HCT116 (cell line): ENCODE measurements around the gene NCKAP5L. TPM values are rescaled to one million over a fixed set of nuclear protein-coding genes. Genes with fewer than 3 reads are reported as not detected.

ENCODE experiments used
- ATAC-seq: fragments of 200-7000 bp; cut with Tn5 transposase; 2 replicates; pipeline ENCODE4 v1.9.1; 2020; ENCODE audit warnings: mild to moderate bottlenecking, moderate library complexity
- BruUV-seq: library from RNA; stranded (reverse); fragments of 400-500 nt; replicated peaks from 2 replicates; lab custom pipeline; 2021; lab: Mats Ljungman, UMichigan
- CTCF ChIA-PET: fragments of 300-600 bp; sonication (Branson Sonifier 250); formaldehyde crosslinking; loops from one replicate; lab custom pipeline; 2021; ENCODE audit warnings: antibody characterized with exemption; lab: Charles Lee
- POLR2A ChIA-PET: fragments of 300-600, 350-600 bp; sonication (Branson Sonifier 250); formaldehyde crosslinking; loops from one replicate; lab custom pipeline; 2021; ENCODE audit warnings: antibody characterized with exemption; lab: Charles Lee
- RAD21 ChIA-PET, 2 experiments: fragments of 300-600 bp; sonication (Branson Sonifier 250); formaldehyde crosslinking; loops; one replicate each; lab custom pipeline; 2023; ENCODE audit warnings: low total read pairs in 2 of 2; ENCODE audit not compliant: uncharacterized antibody in 2 of 2, unreplicated experiment in 2 of 2, low non-redundant PET in 1 of 2; lab: Charles Lee
- DNase-seq: peaks from one replicate; pipeline ENCODE4 v3.0.0-alpha.2; 2010; ENCODE audit warnings: low read depth, low spot score
- H2AFZ ChIP-seq: fragments of 200-600 bp; shearing (Covaris generic), sonication (generic); 2 replicates; pipeline ENCODE4 v1.6.1; 2017; ENCODE audit warnings: low read depth, mixed run types, mixed read lengths, antibody characterized with exemption, low read length; ENCODE audit not compliant: poor library complexity, severe bottlenecking
- H3K27ac ChIP-seq: 2 replicates; pipeline ENCODE4 v1.5.1; 2012; ENCODE audit warnings: low read depth, low read length
- H3K27me3 ChIP-seq: fragments of 200-600 bp; sonication (generic); 2 replicates; pipeline ENCODE4 v1.6.1; 2016; ENCODE audit warnings: mixed run types, low read length, mixed read lengths; ENCODE audit not compliant: insufficient read depth
- H3K36me3 ChIP-seq, 2 experiments: fragments of 200-500 bp in 1 of 2; fragments of 200-600 bp in 1 of 2; sonication (Bioruptor generic) in 1 of 2; sonication (generic) in 1 of 2; 2 replicates each; pipeline versions ENCODE4 v1.5.1 to v1.6.1; 2014 to 2016; ENCODE audit warnings: low read length in 2 of 2, inconsistent platforms in 1 of 2, mixed read lengths in 1 of 2, mixed run types in 1 of 2; ENCODE audit not compliant: insufficient read depth in 2 of 2, control insufficient read depth in 1 of 2
- H3K4me1 ChIP-seq, 2 experiments: fragments of 200-600 bp in 1 of 2; sonication (generic) in 1 of 2; 2 replicates each; pipeline versions ENCODE4 v1.5.1 to v1.6.1; 2012 to 2017; ENCODE audit warnings: low read length in 2 of 2, inconsistent platforms in 1 of 2, mild to moderate bottlenecking in 1 of 2, mixed read lengths in 1 of 2, mixed run types in 1 of 2, moderate library complexity in 1 of 2; ENCODE audit not compliant: insufficient read depth in 2 of 2, control insufficient read depth in 1 of 2
- H3K4me2 ChIP-seq: fragments of 200-600 bp; sonication (generic); 2 replicates; pipeline ENCODE4 v1.6.1; 2017; ENCODE audit warnings: mixed run types, low read length, mixed read lengths
- H3K4me3 ChIP-seq, 2 experiments: fragments of 200-600 bp in 1 of 2; sonication (generic) in 1 of 2; replicated peaks in 1 of 2; 2 replicates each; pipeline ENCODE4 v1.5.1; 2011 to 2016; ENCODE audit warnings: low read length in 2 of 2, control low read depth in 1 of 2, low read depth in 1 of 2, mild to moderate bottlenecking in 1 of 2, mixed read lengths in 1 of 2, mixed run types in 1 of 2
- H3K79me2 ChIP-seq: fragments of 200-600 bp; sonication (generic); 2 replicates; pipeline ENCODE4 v1.6.1; 2017; ENCODE audit warnings: mild to moderate bottlenecking, mixed run types, low read length, moderate library complexity, mixed read lengths; ENCODE audit not compliant: insufficient read depth
- H3K9ac ChIP-seq: fragments of 200-600 bp; sonication (generic); 2 replicates; pipeline ENCODE4 v1.6.1; 2016; ENCODE audit warnings: low read length, mixed read lengths
- H3K9me2 ChIP-seq: fragments of 200-600 bp; sonication (generic), shearing (Covaris generic); 2 replicates; pipeline ENCODE4 v1.6.1; 2017; ENCODE audit warnings: mixed run types, mild to moderate bottlenecking, moderate library complexity; ENCODE audit not compliant: insufficient read depth
- H3K9me3 ChIP-seq, 2 experiments: fragments of 200-500 bp in 1 of 2; fragments of 200-600 bp in 1 of 2; sonication (Bioruptor generic) in 1 of 2; sonication (generic) in 1 of 2; 2 replicates each; pipeline ENCODE4 v1.6.1; 2014 to 2017; ENCODE audit warnings: low read length in 2 of 2, mixed read lengths in 2 of 2, inconsistent platforms in 1 of 2, low read depth in 1 of 2, mild to moderate bottlenecking in 1 of 2, mixed run types in 1 of 2, moderate library complexity in 1 of 2; ENCODE audit not compliant: control insufficient read depth in 1 of 2, insufficient read depth in 1 of 2
- H4K20me1 ChIP-seq: fragments of 200-600 bp; sonication (generic), shearing (Covaris generic); 2 replicates; pipeline ENCODE4 v1.6.1; 2017; ENCODE audit warnings: mixed run types, mild to moderate bottlenecking, moderate library complexity; ENCODE audit not compliant: insufficient read depth
- CEBPB ChIP-seq: IDR thresholded peaks from 2 replicates; pipeline ENCODE4 v1.6.1; 2012; ENCODE audit warnings: low read depth
- EZH2phosphoT487 ChIP-seq: fragments of 200-600 bp; IDR thresholded peaks from 2 replicates; pipeline ENCODE4 v1.6.1; 2018; ENCODE audit warnings: antibody characterized with exemption, borderline replicate concordance
- JUND ChIP-seq: IDR thresholded peaks from 2 replicates; pipeline ENCODE4 v1.6.1; 2012
- POLR2A ChIP-seq: IDR thresholded peaks from 2 replicates; pipeline ENCODE4 v1.7.0; 2011; ENCODE audit warnings: borderline replicate concordance; ENCODE audit not compliant: insufficient read depth, insufficient read length; ENCODE audit errors: extremely low read depth
- RAD21 ChIP-seq: IDR thresholded peaks from 2 replicates; pipeline ENCODE4 v1.6.1; 2012; ENCODE audit warnings: low read depth, mild to moderate bottlenecking
- SIN3A ChIP-seq: IDR thresholded peaks from 2 replicates; pipeline ENCODE4 v1.6.1; 2012; ENCODE audit warnings: low read depth
- SP1 ChIP-seq: IDR thresholded peaks from 2 replicates; pipeline ENCODE4 v1.6.1; 2012; ENCODE audit warnings: low read depth
- TCF7L2 ChIP-seq: IDR thresholded peaks from 2 replicates; pipeline ENCODE4 v1.7.0; 2011; ENCODE audit warnings: borderline replicate concordance, inconsistent platforms; ENCODE audit not compliant: insufficient read depth, insufficient read length; ENCODE audit errors: extremely low read depth
- ZFX ChIP-seq: fragments of 450-650 bp; IDR thresholded peaks from 2 replicates; pipeline ENCODE4 v1.6.1; 2017
- intact Hi-C: fragments of 100-400 bp; cut with micrococcal nuclease; formaldehyde crosslinking; loops from 2 replicates; pipeline ENCODE4 v1.10.0; 2022
- total RNA-seq: library from RNA; stranded (reverse); gene quantifications from one replicate; pipeline ENCODE4 v1.2.1, GENCODE V29; 2021; ENCODE audit not compliant: unreplicated experiment
- TF ChIP-seq, protein P1 (sequence below): IDR thresholded peaks from 2 replicates; pipeline ENCODE4 v1.6.1; 2012; ENCODE audit warnings: low read depth
- TF ChIP-seq, protein P2 (sequence below): IDR thresholded peaks from 2 replicates; pipeline ENCODE4 v1.6.1; 2012
- TF ChIP-seq, protein P3 (sequence below), 3 experiments: fragments of 200-600 bp in 1 of 3; sonication (generic) in 1 of 3; IDR thresholded peaks in 2 of 3; conservative IDR thresholded peaks in 1 of 3; 2 replicates each; pipeline ENCODE4 v1.5.1; 2012 to 2017; ENCODE audit warnings: low read depth in 2 of 3, low read length in 2 of 3, antibody characterized with exemption in 1 of 3, borderline replicate concordance in 1 of 3, control low read depth in 1 of 3, mild to moderate bottlenecking in 1 of 3, mixed read lengths in 1 of 3, mixed run types in 1 of 3, moderate library complexity in 1 of 3; ENCODE audit not compliant: insufficient read depth in 1 of 3

Gene NCKAP5L
- total RNA-seq, 1 experiment from 2014 or later: 12.1 TPM

DNA sequence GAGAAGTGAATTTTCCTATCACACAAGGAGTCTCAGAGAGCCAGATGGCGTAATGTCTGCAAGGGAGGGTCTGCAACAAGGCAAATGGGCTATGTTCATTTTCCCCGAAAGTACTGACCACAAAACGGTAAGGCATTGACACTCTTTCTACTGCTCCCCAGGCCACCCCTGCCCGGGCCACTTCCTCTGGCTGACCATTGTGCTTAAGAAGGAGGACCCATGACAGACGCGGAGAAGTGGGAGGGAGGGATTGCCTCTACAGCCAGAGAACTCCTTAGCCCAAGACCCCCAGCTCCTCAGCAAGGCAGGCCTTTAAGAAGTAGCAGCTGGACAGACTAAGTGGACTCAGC is 1.2 kb downstream of the NCKAP5L start:
- no peak for TF ChIP-seq POLR2A
- no peak for TF ChIP-seq RAD21
- TF ChIP-seq, protein P1, sequence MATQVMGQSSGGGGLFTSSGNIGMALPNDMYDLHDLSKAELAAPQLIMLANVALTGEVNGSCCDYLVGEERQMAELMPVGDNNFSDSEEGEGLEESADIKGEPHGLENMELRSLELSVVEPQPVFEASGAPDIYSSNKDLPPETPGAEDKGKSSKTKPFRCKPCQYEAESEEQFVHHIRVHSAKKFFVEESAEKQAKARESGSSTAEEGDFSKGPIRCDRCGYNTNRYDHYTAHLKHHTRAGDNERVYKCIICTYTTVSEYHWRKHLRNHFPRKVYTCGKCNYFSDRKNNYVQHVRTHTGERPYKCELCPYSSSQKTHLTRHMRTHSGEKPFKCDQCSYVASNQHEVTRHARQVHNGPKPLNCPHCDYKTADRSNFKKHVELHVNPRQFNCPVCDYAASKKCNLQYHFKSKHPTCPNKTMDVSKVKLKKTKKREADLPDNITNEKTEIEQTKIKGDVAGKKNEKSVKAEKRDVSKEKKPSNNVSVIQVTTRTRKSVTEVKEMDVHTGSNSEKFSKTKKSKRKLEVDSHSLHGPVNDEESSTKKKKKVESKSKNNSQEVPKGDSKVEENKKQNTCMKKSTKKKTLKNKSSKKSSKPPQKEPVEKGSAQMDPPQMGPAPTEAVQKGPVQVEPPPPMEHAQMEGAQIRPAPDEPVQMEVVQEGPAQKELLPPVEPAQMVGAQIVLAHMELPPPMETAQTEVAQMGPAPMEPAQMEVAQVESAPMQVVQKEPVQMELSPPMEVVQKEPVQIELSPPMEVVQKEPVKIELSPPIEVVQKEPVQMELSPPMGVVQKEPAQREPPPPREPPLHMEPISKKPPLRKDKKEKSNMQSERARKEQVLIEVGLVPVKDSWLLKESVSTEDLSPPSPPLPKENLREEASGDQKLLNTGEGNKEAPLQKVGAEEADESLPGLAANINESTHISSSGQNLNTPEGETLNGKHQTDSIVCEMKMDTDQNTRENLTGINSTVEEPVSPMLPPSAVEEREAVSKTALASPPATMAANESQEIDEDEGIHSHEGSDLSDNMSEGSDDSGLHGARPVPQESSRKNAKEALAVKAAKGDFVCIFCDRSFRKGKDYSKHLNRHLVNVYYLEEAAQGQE: no peak
- TF ChIP-seq CEBPB: no peak
- TF ChIP-seq, protein P2, sequence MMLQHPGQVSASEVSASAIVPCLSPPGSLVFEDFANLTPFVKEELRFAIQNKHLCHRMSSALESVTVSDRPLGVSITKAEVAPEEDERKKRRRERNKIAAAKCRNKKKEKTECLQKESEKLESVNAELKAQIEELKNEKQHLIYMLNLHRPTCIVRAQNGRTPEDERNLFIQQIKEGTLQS: no peak
- no peak for TF ChIP-seq SIN3A
- no peak for TF ChIP-seq SP1
- TF ChIP-seq, protein P3, sequence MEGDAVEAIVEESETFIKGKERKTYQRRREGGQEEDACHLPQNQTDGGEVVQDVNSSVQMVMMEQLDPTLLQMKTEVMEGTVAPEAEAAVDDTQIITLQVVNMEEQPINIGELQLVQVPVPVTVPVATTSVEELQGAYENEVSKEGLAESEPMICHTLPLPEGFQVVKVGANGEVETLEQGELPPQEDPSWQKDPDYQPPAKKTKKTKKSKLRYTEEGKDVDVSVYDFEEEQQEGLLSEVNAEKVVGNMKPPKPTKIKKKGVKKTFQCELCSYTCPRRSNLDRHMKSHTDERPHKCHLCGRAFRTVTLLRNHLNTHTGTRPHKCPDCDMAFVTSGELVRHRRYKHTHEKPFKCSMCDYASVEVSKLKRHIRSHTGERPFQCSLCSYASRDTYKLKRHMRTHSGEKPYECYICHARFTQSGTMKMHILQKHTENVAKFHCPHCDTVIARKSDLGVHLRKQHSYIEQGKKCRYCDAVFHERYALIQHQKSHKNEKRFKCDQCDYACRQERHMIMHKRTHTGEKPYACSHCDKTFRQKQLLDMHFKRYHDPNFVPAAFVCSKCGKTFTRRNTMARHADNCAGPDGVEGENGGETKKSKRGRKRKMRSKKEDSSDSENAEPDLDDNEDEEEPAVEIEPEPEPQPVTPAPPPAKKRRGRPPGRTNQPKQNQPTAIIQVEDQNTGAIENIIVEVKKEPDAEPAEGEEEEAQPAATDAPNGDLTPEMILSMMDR (IDR thresholded peaks at IDR 0.05 in 2 of 3, conservative IDR thresholded peaks at IDR 0.05 in 1 of 3; ENCODE audit: borderline replicate concordance in 1 of 3, insufficient read depth in 1 of 3, low read depth in 2 of 3, low read length in 2 of 3): no peak
- TF ChIP-seq JUND: no peak
- no peak for TF ChIP-seq ZFX
- TF ChIP-seq TCF7L2: no peak
- no peak for TF ChIP-seq EZH2phosphoT487
- intact Hi-C loops: no loop called here
- ATAC-seq (no peak), DNase-seq (no peak)
- H3K36me3 ChIP-seq: no peaks in the 10 kb centered on the region
- H3K4me2 ChIP-seq: peak overlapping the region; percentile 90
- RAD21 ChIA-PET: no interaction called here
- no peak overlapping the region; the same call in 1 of the 2 replicates for H3K27ac ChIP-seq
- CTCF ChIA-PET: no interaction called here
- H3K9me3 ChIP-seq: no peaks in the 10 kb centered on the region
- H3K27me3 ChIP-seq: no peaks in the 10 kb centered on the region
- H3K9ac ChIP-seq: peak overlapping the region; percentile 60
- no peaks in the 10 kb centered on the region for H3K79me2 ChIP-seq
- no TSS peak for BruUV-seq
- no peaks in the 10 kb centered on the region for H4K20me1 ChIP-seq
- peak overlapping the region; percentile 68 to 74 for H3K4me3 ChIP-seq
- peaks cover 5 to 23% of the 10 kb centered on the region in 2 experiments; a peak in 3 of 4 replicates for H3K4me1 ChIP-seq
- POLR2A ChIA-PET: no interaction called here
- H3K9me2 ChIP-seq: no peaks in the 10 kb centered on the region; the same call in 1 of the 2 replicates
- no peak overlapping the region for H2AFZ ChIP-seq
